H9 (cell line): ENCODE data around the gene GABARAP. TPM values are rescaled to one million over a fixed set of nuclear protein-coding genes. Genes with fewer than 3 reads are reported as not detected.
A peak's percentile ranks its signal among the peaks of the same experiment; 100 is the strongest.

ENCODE experiments used
- DNase-seq: peaks from one replicate; pipeline ENCODE4 v3.0.0-alpha.2; 2017
- H2AFZ ChIP-seq: one replicate; pipeline ENCODE4 v1.6.1; 2013; ENCODE audit warnings: mild to moderate bottlenecking, low read length, control low read depth, moderate library complexity
- H2AK5ac ChIP-seq: 2 replicates; pipeline ENCODE4 v1.6.1; 2013; ENCODE audit warnings: low read length, control low read depth, mixed read lengths; ENCODE audit not compliant: insufficient read length
- H2BK120ac ChIP-seq: one replicate; pipeline ENCODE4 v1.6.1; 2013; ENCODE audit warnings: low read depth, mild to moderate bottlenecking, low read length, control low read depth, inconsistent platforms; ENCODE audit not compliant: poor library complexity, severe bottlenecking
- H2BK12ac ChIP-seq: 2 replicates; pipeline ENCODE4 v1.6.1; 2013; ENCODE audit warnings: low read length, control low read depth, mixed read lengths, low read depth; ENCODE audit not compliant: insufficient read length
- H2BK15ac ChIP-seq: 2 replicates; pipeline ENCODE4 v1.6.1; 2013; ENCODE audit warnings: low read depth, low read length, control low read depth
- H2BK20ac ChIP-seq: one replicate; pipeline ENCODE4 v1.6.1; 2013; ENCODE audit warnings: low read depth, mild to moderate bottlenecking, low read length, control low read depth, inconsistent platforms; ENCODE audit not compliant: poor library complexity, severe bottlenecking
- H2BK5ac ChIP-seq: 2 replicates; pipeline ENCODE4 v1.6.1; 2013; ENCODE audit warnings: low read length, control low read depth, mixed read lengths; ENCODE audit not compliant: insufficient read length
- H3K14ac ChIP-seq: 2 replicates; pipeline ENCODE4 v1.6.1; 2013; ENCODE audit warnings: low read length, control low read depth; ENCODE audit not compliant: insufficient read depth
- H3K18ac ChIP-seq: 2 replicates; pipeline ENCODE4 v1.6.1; 2013; ENCODE audit warnings: low read depth, mild to moderate bottlenecking, mixed read lengths, low read length, control low read depth; ENCODE audit not compliant: insufficient read length
- H3K23ac ChIP-seq: 2 replicates; pipeline ENCODE4 v1.6.1; 2013; ENCODE audit warnings: low read length, control low read depth, mixed read lengths, low read depth; ENCODE audit not compliant: insufficient read length
- H3K23me2 ChIP-seq: 2 replicates; pipeline ENCODE4 v1.6.1; 2013; ENCODE audit warnings: low read depth, mild to moderate bottlenecking, mixed read lengths, low read length, control low read depth; ENCODE audit not compliant: insufficient read length, poor library complexity, severe bottlenecking
- H3K27ac ChIP-seq: 2 replicates; pipeline ENCODE4 v1.5.1; 2013; ENCODE audit warnings: low read length, control low read depth, mixed read lengths, low read depth; ENCODE audit not compliant: insufficient read length
- H3K27me3 ChIP-seq: 2 replicates; pipeline ENCODE4 v1.6.1; 2013; ENCODE audit warnings: low read length, control low read depth, inconsistent platforms; ENCODE audit not compliant: insufficient read depth
- H3K4ac ChIP-seq: 2 replicates; pipeline ENCODE4 v1.6.1; 2013; ENCODE audit warnings: low read depth, mild to moderate bottlenecking, control low read depth, inconsistent platforms, low read length, moderate library complexity
- H3K4me1 ChIP-seq: 2 replicates; pipeline ENCODE4 v1.6.1; 2013; ENCODE audit warnings: low read length, control low read depth, inconsistent platforms; ENCODE audit not compliant: insufficient read depth
- H3K4me2 ChIP-seq: 2 replicates; pipeline ENCODE4 v1.6.1; 2013; ENCODE audit warnings: low read length, control low read depth, mixed read lengths; ENCODE audit not compliant: insufficient read length, insufficient read depth
- H3K56ac ChIP-seq: 2 replicates; pipeline ENCODE4 v1.6.1; 2013; ENCODE audit warnings: low read depth, mild to moderate bottlenecking, mixed read lengths, low read length, control low read depth; ENCODE audit not compliant: insufficient read length
- H3K79me1 ChIP-seq: 2 replicates; pipeline ENCODE4 v1.6.1; 2013; ENCODE audit warnings: low read depth, mild to moderate bottlenecking, moderate library complexity, low read length, control low read depth, inconsistent platforms; ENCODE audit not compliant: insufficient read depth, poor library complexity, severe bottlenecking
- H3K79me2 ChIP-seq: 2 replicates; pipeline ENCODE4 v1.6.1; 2013; ENCODE audit warnings: low read length, control low read depth, inconsistent platforms; ENCODE audit not compliant: insufficient read depth
- H3K9ac ChIP-seq: 2 replicates; pipeline ENCODE4 v1.6.1; 2013; ENCODE audit warnings: low read length, control low read depth, mixed read lengths; ENCODE audit not compliant: insufficient read length; ENCODE audit errors: extremely low read depth
- H3K9me3 ChIP-seq: one replicate; pipeline ENCODE4 v1.6.1; 2013; ENCODE audit warnings: low read depth, low read length, inconsistent platforms; ENCODE audit not compliant: control insufficient read depth
- H3T11ph ChIP-seq: one replicate; pipeline ENCODE4 v1.6.1; 2013; ENCODE audit warnings: mild to moderate bottlenecking, low read length, control low read depth, inconsistent platforms
- H4K20me1 ChIP-seq: one replicate; pipeline ENCODE4 v1.6.1; 2013; ENCODE audit not compliant: control insufficient read depth, insufficient read length, insufficient read depth
- H4K5ac ChIP-seq: 2 replicates; pipeline ENCODE4 v1.6.1; 2013; ENCODE audit warnings: low read depth, mild to moderate bottlenecking, mixed read lengths, low read length, control low read depth; ENCODE audit not compliant: insufficient read length
- H4K8ac ChIP-seq: replicated peaks from 2 replicates; pipeline ENCODE4 v1.6.1; 2013; ENCODE audit warnings: low read length, control low read depth, mixed read lengths, low read depth; ENCODE audit not compliant: insufficient read length
- H4K91ac ChIP-seq: 2 replicates; pipeline ENCODE4 v1.6.1; 2013; ENCODE audit warnings: low read depth, mild to moderate bottlenecking, moderate library complexity, mixed read lengths, low read length, control low read depth; ENCODE audit not compliant: insufficient read length
- H3K27ac Mint-ChIP-seq, 3 experiments: 2 replicates in 2 of 3; 3 replicates in 1 of 3; pipeline ENCODE4 v1.8.0; 2020 to 2021; ENCODE audit warnings: mixed read lengths in 3 of 3, mild to moderate bottlenecking in 1 of 3, moderate library complexity in 1 of 3
- H3K27me3 Mint-ChIP-seq: 2 replicates; pipeline ENCODE4 v1.8.0; 2021; ENCODE audit warnings: low read depth, mild to moderate bottlenecking, moderate library complexity, mixed read lengths
- H3K36me3 Mint-ChIP-seq, 3 experiments: 2 replicates in 2 of 3; 3 replicates in 1 of 3; pipeline ENCODE4 v1.8.0; 2020 to 2021; ENCODE audit warnings: low read depth in 3 of 3, mixed read lengths in 3 of 3; ENCODE audit not compliant: insufficient read depth in 1 of 3
- H3K4me1 Mint-ChIP-seq, 2 experiments: 2 replicates each; pipeline ENCODE4 v1.8.0; 2020; ENCODE audit warnings: mixed read lengths in 2 of 2
- H3K4me3 Mint-ChIP-seq, 2 experiments: 2 replicates in 1 of 2; 3 replicates in 1 of 2; pipeline ENCODE4 v1.8.0; 2020 to 2021; ENCODE audit warnings: mild to moderate bottlenecking in 2 of 2, mixed read lengths in 2 of 2, moderate library complexity in 1 of 2
- H3K9me3 Mint-ChIP-seq, 2 experiments: 2 replicates in 1 of 2; 3 replicates in 1 of 2; pipeline ENCODE4 v1.8.0; 2020; ENCODE audit warnings: mild to moderate bottlenecking in 2 of 2, mixed read lengths in 2 of 2, moderate library complexity in 1 of 2
- CTCF ChIP-seq: fragments of 200-600 bp; sonication (generic); conservative IDR thresholded peaks from 3 replicates; pipeline ENCODE4 v1.8.0; 2021; ENCODE audit warnings: antibody characterized with exemption, mild to moderate bottlenecking
- WGBS: extraction: QIAGEN DNeasy Blood & Tissue Kit; methylation state at CpG from one replicate; pipeline ENCODE4 v1.1.7; 2013; ENCODE audit warnings: missing lambda C conversion rate, low lambda C conversion rate, mixed read lengths; ENCODE audit not compliant: insufficient read length; ENCODE audit errors: extremely low coverage; 5-methylcytosine and 5-hydroxymethylcytosine counted together
- total RNA-seq: library from RNA; stranded (reverse); gene quantifications from 2 replicates; pipeline ENCODE4 v1.2.1, GENCODE V29; 2021

The GABARAP gene
- total RNA-seq, 1 experiment from 2014 or later: 261 TPM

GRCh38 chr17:7238420-7239090, 3.7 kb downstream of the GABARAP start:
- Mint-ChIP-seq H3K27me3 (no peaks in the 10 kb centered on the region; the same call in 1 of the 2 replicates), H3K27ac (peak overlapping the region; percentile 95 to 99 (median 97); a peak in 6 of 7 replicates), H3K4me1 (peaks cover 42 to 55% of the 10 kb centered on the region in 2 experiments), H3K4me3 (peak overlapping the region; percentile 95 to 97), H3K36me3 (peaks cover 33 to 59% (median 49%) of the 10 kb centered on the region in 3 experiments), H3K9me3 (peaks cover 0 to 2% of the 10 kb centered on the region in 2 experiments; a peak in 2 of 5 replicates)
- peaks cover 11% of the 10 kb centered on the region for H3K23me2 ChIP-seq
- no peak overlapping the region for H2BK12ac ChIP-seq
- H3K56ac ChIP-seq: no peak overlapping the region
- no peak overlapping the region for H3K23ac ChIP-seq
- no peak overlapping the region for H2BK20ac ChIP-seq
- H3T11ph ChIP-seq: no peak overlapping the region
- no peak overlapping the region for H2AFZ ChIP-seq
- H3K27me3 ChIP-seq: no peaks in the 10 kb centered on the region
- peak; percentile 58 for DNase-seq
- no peak overlapping the region for H3K4ac ChIP-seq
- peaks cover 9% of the 10 kb centered on the region; the same call in 1 of the 2 replicates for H3K79me2 ChIP-seq
- H3K4me1 ChIP-seq: no peaks in the 10 kb centered on the region
- no peak overlapping the region for H2AK5ac ChIP-seq
- H3K27ac ChIP-seq: no peak overlapping the region
- H2BK15ac ChIP-seq: no peak overlapping the region
- H4K20me1 ChIP-seq: no peaks in the 10 kb centered on the region
- no peak overlapping the region for H4K8ac ChIP-seq
- H2BK120ac ChIP-seq: no peak overlapping the region
- peak overlapping the region; percentile 53 for H3K4me2 ChIP-seq
- peak overlapping the region; percentile 51 for H3K18ac ChIP-seq
- no peaks in the 10 kb centered on the region for H3K9me3 ChIP-seq
- peaks cover 9% of the 10 kb centered on the region for H3K79me1 ChIP-seq
- peak overlapping the region; percentile 66 for H3K14ac ChIP-seq
- no peak for TF ChIP-seq CTCF
- H4K91ac ChIP-seq: no peak overlapping the region
- H4K5ac ChIP-seq: no peak overlapping the region
- no CpG with 5 or more reads among the region's 39 CpGs for WGBS
- peak overlapping the region; percentile 72 for H3K9ac ChIP-seq
- H2BK5ac ChIP-seq: no peak overlapping the region
